Activated naive CD4-positive, alpha-beta T cell treated with anti-CD3 and anti-CD28 coated beads, Interleukin-2, amount 50 U/mL, for 72 hours (primary cell): ENCODE results near the gene RASEF. TPM values are rescaled to one million over a fixed set of nuclear protein-coding genes. Genes with fewer than 3 reads are reported as not detected.

Experiments
- ATAC-seq, 2 donors: fragments of 150-1000 bp; cut with Tn5 transposase; 2 replicates each; pipeline ENCODE4 v1.10.0; 2021; ENCODE audit warnings: mild to moderate bottlenecking in 2 of 2, moderate library complexity in 2 of 2
- DNase-seq, 2 donors: peaks; one replicate each; pipeline ENCODE4 v3.0.0; 2021 to 2022; ENCODE audit warnings: low spot score in 2 of 2
- H3K27ac Mint-ChIP-seq, 2 donors: one replicate each; pipeline ENCODE4 v1.8.0; 2022; ENCODE audit warnings: mild to moderate bottlenecking in 2 of 2, mixed read lengths in 2 of 2
- H3K36me3 Mint-ChIP-seq, 2 donors: one replicate each; pipeline ENCODE4 v1.8.0; 2022; ENCODE audit warnings: mixed read lengths in 2 of 2
- H3K9me3 Mint-ChIP-seq, 2 donors: one replicate each; pipeline ENCODE4 v1.8.0; 2022; ENCODE audit warnings: mixed read lengths in 2 of 2
- total RNA-seq, 2 donors: library from RNA; stranded (reverse); gene quantifications; one replicate each; pipeline ENCODE4 v1.2.3, GENCODE V29; 2022

RASEF gene
- total RNA-seq, 2 donors from 2014 or later, result not detected

- H3K27ac Mint-ChIP-seq, result no peak overlapping the region
- peaks cover 0 to 3% of the 10 kb centered on the region in 2 donors for H3K9me3 Mint-ChIP-seq
- DNase-seq (no peak), ATAC-seq (no peak)
- H3K36me3 Mint-ChIP-seq, result no peaks in the 10 kb centered on the region
These were observed 32.4 kb downstream of the RASEF start for GRCh38 chr9:83030391-83031107.

GRCh38 chr9:83029531-83030137 lies 33.3 kb downstream of the RASEF start:
- H3K36me3 Mint-ChIP-seq, result no peaks in the 10 kb centered on the region
- no peak overlapping the region for H3K27ac Mint-ChIP-seq
- H3K9me3 Mint-ChIP-seq, result peaks cover 0 to 3% of the 10 kb centered on the region in 2 donors
- DNase-seq (no peak), ATAC-seq (no peak)

GRCh38 chr9:83027153-83027891 lies 35.6 kb downstream of the RASEF start:
- Mint-ChIP-seq H3K27ac (no peak overlapping the region), H3K9me3 (peaks cover 0 to 4% of the 10 kb centered on the region in 2 donors), H3K36me3 (no peaks in the 10 kb centered on the region)
- DNase-seq, result no peak
- no peak for ATAC-seq

- DNase-seq (no peak), ATAC-seq (no peak)
- Mint-ChIP-seq H3K36me3 (no peaks in the 10 kb centered on the region), H3K9me3 (peaks cover 0 to 4% of the 10 kb centered on the region in 2 donors), H3K27ac (no peak overlapping the region)
These were observed 38.3 kb downstream of the RASEF start for GRCh38 chr9:83024506-83025125.

- DNase-seq, result no peak
- Mint-ChIP-seq H3K36me3 (no peaks in the 10 kb centered on the region), H3K9me3 (peaks cover 4% of the 10 kb centered on the region in 2 donors), H3K27ac (no peak overlapping the region)
- no peak for ATAC-seq
These were observed 39.8 kb downstream of the RASEF start for GRCh38 chr9:83023151-83023550.

GRCh38 chr9:83020864-83021263 lies 42.1 kb downstream of the RASEF start:
- Mint-ChIP-seq H3K27ac (no peak overlapping the region), H3K9me3 (peaks cover 4% of the 10 kb centered on the region in 2 donors), H3K36me3 (no peaks in the 10 kb centered on the region)
- ATAC-seq, result no peak
- no peak for DNase-seq

GRCh38 chr9:83020327-83020726 lies 42.6 kb downstream of the RASEF start:
- no peak for ATAC-seq
- H3K27ac Mint-ChIP-seq, result no peak overlapping the region

GRCh38 chr9:83019246-83019645 lies 43.7 kb downstream of the RASEF start:
- Mint-ChIP-seq H3K27ac (no peak overlapping the region), H3K9me3 (peaks cover 4% of the 10 kb centered on the region in 2 donors), H3K36me3 (no peaks in the 10 kb centered on the region)
- no peak for ATAC-seq
- no peak for DNase-seq

More at GRCh38 chr9:83020327-83020726, 42.6 kb downstream of the RASEF start:
- Mint-ChIP-seq H3K36me3 (no peaks in the 10 kb centered on the region), H3K9me3 (peaks cover 4% of the 10 kb centered on the region in 2 donors)
- no peak for DNase-seq

GRCh38 chr9:83015897-83016296 lies 47.0 kb downstream of the RASEF start:
- ATAC-seq (peak in 1 of 2 donors; percentile 53), DNase-seq (no peak)
- Mint-ChIP-seq H3K27ac (no peak overlapping the region), H3K36me3 (no peaks in the 10 kb centered on the region), H3K9me3 (peaks cover 0 to 4% of the 10 kb centered on the region in 2 donors)

- ATAC-seq (no peak), DNase-seq (no peak)
- no peaks in the 10 kb centered on the region for H3K36me3 Mint-ChIP-seq
- no peak overlapping the region for H3K27ac Mint-ChIP-seq
- H3K9me3 Mint-ChIP-seq, result peaks cover 0 to 4% of the 10 kb centered on the region in 2 donors
These were observed 48.9 kb downstream of the RASEF start for GRCh38 chr9:83013867-83014605.

GRCh38 chr9:83012922-83013838 lies 49.8 kb downstream of the RASEF start:
- ATAC-seq (no peak), DNase-seq (no peak)
- Mint-ChIP-seq H3K36me3 (no peaks in the 10 kb centered on the region), H3K9me3 (no peaks in the 10 kb centered on the region), H3K27ac (no peak overlapping the region)

GRCh38 chr9:83012168-83012921 lies 50.6 kb downstream of the RASEF start:
- H3K36me3 Mint-ChIP-seq, result no peaks in the 10 kb centered on the region
- ATAC-seq, result no peak

GRCh38 chr9:83011611-83012010 lies 51.3 kb downstream of the RASEF start:
- no peak for DNase-seq
- no peaks in the 10 kb centered on the region for H3K36me3 Mint-ChIP-seq
- H3K9me3 Mint-ChIP-seq, result no peaks in the 10 kb centered on the region
- ATAC-seq, result no peak
- no peak overlapping the region for H3K27ac Mint-ChIP-seq

More at GRCh38 chr9:83012168-83012921, 50.6 kb downstream of the RASEF start:
- DNase-seq, result no peak
- Mint-ChIP-seq H3K9me3 (no peaks in the 10 kb centered on the region), H3K27ac (no peak overlapping the region)

- no peak for ATAC-seq
- DNase-seq, result no peak
- Mint-ChIP-seq H3K9me3 (no peaks in the 10 kb centered on the region), H3K36me3 (no peaks in the 10 kb centered on the region), H3K27ac (peak overlapping the region in 1 of 2 donors; percentile 53)
These were observed 55.2 kb downstream of the RASEF start for GRCh38 chr9:83007521-83008300.
